ENCODE data around the gene MEF2A.
"Not testable (repeated sequence)": the region's sequence is repeated elsewhere in the genome, so short reads cannot be mapped to it uniquely, and the experiment has no call there.

The MEF2A gene

DNA sequence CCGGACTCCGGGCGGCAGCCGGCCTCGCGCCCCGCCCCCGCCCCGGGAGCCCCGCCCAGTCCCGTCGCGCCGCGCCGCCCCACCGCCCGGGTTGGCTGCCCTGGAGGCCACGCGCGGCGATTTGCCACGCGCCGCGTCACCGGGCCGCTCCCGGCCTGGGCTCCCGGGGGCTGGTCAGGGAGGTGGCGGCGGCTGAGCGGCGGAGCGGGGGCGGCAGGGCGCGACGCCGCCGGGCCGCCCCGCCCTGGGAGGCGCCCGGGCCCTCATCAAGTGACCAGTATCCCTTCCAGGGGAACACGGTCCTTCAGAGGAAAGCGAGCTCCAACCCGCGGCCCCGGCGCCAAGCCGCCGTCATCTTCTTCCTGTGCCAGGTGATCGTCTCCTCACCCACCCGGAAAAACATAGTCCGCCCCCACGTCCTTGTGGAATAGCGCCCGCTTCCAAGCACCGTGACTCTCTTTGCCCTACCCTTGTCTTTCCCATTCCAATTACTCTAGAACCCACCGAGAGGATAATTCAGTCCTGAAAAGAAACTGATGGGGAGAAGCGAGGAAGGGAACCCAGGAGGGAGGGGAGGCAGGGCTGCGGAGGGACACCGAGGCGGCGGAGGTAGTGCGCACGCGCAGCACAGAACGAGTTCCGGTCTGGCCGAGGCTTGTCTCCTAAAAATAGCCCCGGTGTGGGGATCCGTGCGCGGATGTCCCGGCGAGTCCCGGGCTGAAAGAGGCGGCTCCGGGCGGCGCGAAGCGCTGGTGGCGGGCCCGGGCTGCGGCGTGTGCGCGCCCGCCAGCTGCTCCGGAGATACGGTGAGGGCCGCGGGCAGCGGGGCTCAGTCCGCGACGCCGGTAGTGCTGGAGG, at the start of gene MEF2A:
Gene MEF2A (plus strand): TSS at position 686 of the 858 bp plus-strand sequence. CDS start 67,136 bp downstream, outside the sequence.
- peak; percentile 96 for DNase-seq

DNA sequence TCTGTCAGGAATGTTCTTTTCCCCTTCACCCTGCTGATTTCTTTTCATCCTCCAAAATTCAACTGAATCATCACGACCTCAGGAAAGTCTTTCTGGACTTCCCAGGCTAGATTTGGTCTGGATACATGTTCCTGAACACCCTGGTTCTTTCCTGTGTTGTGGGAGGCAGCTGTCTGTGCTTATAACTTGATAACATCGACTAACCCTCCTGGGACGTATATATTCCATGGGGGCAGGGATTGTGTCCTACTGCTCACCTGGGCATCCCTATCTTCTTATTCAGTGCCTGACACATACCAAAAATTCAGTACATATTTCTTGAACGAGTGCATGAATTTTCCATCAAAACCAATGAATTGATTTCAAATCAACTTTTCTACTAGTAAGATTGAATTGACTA, 47.6 kb upstream of the MEF2A start:
- no peak for DNase-seq

DNA sequence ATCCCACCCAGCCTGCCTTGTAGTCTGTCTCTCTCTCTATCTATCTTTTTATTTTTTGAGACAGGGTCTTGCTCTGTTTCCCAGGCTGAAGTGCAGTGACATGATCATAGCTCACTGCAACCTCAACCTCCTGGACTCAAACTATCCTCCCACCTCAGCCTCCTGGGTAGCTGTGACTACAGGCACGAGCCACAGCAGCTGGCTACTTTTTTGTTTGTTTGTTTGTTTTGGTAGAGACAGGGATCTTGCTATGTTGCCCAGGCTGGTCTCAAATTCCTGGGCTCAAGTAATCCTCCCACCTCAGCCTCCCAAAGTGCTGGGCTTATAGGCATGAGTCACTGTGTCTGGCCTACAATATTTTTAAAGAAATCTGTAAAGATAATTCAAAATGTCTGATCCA, 46.4 kb upstream of the MEF2A start:
- DNase-seq: not testable (repeated sequence)

DNA sequence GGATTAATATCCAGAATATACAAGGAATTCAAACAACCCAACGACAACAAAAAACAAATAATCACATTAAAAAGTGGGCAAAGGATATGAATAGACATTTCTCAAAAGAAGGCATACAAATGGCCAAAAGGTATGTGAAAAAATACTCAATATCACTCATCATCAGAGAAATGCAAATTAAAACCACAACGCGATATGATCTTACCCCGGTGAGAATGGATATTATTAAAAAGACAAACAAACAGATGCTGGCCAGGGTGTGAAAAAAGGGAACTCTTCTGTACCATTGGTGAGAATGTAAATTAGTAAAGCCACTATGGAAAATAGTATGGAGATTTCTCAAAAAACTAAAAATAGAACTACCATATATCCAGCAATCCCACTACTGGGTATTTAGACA, 43.5 kb upstream of the MEF2A start:
- no peak for DNase-seq

DNA sequence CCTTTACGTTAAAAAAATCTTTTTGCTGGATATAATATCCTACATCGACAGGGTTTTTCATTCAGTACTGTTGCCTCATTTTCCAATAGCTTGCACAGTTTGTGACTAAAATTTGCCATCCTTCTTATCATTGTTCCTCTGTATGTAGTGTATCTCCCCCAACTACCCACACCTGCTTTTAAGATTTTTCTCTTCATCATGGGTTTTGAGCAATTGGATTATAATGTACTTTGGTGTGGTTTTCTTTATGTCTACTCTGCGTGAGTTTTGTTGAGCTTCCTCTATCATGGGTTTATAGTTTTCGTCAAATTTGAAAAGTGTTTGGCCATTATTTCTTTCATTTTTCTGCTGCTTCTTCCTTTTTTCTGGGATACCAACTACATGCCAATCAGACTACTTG, 39.6 kb upstream of the MEF2A start:
- no peak for DNase-seq

DNA sequence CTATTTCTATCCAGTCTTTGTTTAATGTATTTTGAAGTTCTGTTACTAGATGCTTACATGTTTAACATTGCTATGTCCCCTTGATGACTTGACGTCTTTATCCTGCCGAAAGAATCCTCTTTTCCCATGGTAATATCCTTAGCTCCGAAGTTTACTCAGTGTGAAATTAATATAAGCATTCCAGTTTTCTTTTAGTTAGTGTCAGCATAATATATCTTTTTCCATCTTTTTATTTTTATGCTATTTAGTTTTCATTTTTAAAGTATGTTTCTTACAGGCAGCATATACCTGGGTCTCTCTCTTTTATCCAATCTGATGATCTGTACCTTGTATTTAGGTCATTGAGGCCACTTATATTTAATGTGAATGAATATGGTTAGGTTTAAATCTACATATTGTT, 39.1 kb upstream of the MEF2A start:
- no peak for DNase-seq

DNA sequence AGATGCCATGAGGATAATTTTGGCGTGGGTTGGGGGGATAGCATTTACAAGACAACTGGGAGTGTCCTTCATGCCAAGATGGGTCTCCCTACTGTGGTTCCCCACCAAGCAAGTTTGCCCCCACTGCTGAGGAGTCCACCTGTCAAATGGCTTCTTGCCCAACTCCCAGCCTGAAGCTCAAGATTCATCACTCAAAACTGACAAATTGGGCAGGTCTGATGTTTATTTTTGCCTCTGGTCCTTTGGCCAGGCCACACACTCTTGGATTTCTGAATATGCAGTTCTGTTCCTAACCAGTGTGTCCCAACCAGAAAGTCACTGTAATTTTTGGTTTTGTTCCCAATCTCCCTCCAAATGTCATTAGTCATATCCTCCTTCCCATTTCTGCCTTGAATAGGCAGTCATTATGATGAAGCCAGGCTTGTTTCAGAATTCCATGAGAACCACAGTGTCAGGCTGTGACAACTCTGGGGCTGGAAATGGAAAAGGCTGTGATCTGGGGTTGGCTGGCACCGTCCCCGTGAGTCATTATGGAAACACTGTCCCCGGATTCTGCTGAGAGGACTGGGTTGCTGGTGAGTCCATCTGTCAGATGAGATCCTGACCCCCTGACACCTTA, 29.3 kb upstream of the MEF2A start:
- DNase-seq: peak; percentile 65

DNA sequence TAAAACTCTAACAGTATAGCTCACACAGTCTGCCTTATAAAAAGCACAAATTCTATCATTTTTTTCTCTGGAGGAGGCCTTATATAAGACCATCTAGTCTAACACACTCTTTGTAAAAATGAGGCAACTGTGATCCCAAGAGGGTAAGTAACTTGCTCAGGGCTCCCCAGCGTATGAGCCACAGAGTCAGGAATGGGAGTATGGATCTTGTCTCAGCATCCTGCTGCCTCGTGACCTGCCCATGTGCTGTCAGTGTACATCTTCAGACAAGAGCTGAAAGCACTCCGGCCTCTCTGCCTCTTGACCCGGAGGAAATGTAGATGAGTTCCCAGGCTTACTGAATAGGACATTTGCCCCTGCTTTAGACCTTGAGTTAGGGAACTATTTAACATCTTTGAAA, 28.4 kb upstream of the MEF2A start:
- no peak for DNase-seq

DNA sequence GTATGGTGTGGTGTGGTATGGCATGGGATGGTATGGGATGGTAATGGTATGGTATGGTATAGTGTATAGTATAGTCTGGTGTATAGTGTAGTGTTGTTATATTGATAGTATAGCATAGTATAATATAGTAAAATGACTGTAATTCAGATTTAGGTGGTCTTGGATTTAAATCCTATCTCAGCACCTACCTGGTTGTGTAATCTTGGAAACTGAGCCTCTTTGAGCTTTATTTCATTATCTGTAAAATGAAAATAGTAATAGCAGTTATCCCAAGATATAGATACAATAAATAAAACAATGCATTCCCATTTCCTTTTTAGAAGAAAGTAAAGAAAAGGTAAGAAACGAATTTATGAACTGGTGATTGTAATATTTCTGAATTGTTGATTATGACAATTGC, 27.5 kb upstream of the MEF2A start:
- no peak for DNase-seq

DNA sequence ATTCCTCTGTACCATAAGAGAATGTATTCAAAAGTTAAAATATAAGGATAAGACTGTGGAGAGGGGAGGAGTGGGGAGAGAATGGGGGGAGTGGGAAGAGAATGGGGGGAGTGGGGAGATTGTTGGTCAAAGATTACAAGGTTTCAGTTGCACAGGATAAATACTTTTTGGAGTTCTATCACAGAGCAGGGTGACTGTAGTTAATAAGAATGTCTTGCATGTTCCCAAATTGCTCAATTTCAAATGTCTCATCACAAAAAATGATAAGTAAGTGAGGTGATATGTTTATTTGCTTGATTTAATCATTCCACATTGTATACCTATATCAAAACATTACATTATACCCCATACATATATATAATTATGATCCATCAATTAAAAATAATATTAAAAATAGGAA, 23.0 kb upstream of the MEF2A start:
- DNase-seq: no peak

DNA sequence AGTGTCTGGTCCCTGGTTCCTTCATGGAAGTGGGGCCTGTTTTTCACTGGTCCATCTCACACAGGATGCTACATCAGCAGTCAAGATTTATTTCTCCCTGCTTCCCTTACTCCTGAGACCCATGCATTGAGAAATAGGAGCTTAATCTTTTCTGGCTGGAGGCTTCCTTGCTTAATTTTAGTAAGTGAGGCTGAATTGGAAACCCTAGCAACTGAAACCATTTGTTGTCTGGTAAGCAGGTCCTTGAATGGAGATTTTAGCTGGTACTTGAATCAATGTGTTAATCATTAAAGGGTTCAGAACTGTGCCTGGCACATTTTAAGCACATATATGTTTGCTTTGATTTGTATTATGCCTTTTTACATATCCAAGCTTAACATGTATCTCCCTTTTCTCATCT, 20.2 kb upstream of the MEF2A start:
- no peak for DNase-seq

DNA sequence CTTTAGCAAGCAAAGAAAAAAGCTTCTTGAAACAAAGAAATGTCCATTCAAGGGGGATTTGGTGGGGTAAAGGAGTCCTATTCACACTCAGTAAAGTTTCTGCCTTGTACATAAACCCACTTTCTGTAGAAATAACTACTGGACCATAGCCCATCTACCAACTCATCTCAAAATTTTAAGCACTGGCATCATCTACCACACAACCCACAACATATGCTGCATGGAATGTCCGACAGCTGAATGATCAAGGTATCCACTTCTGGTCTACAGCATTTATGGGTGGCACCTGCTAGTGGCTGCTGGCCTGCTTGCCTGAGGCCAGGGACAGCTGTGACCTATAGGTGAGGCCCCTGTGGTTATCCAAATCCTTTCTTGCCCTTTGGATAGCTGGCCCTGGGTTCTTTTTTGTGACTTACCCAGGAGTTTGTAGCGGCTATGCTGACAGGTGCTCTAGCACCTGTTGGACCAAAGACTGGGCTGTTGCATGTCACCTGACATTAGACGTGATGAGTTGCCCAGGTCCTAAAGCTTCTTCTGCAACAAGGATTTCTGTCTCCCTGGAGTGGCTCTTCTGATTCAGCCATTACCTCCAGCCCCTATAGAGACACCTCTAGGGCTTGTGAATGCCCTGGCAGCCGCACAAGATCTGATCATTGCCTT, 19.2 kb upstream of the MEF2A start:
- no peak for DNase-seq

DNA sequence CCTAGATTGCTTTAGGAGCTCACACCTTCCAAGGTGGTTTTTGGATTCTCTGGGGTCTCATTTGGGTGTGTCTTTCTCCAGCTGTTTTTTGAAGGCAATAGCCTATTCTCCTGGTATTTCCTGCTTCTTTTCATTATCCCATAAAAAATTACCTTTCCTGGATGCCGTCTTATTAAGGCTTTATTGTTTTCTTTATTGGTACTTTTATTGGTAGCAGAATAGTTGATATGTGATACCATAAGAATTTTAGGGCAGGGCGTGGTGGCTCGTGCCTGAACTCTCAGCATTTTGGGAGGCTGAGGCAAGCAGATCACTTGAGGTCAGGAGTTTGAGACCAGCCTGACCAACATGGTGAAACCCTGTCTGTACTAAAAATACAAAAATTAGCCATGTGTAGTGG, 18.3 kb upstream of the MEF2A start:
- no peak for DNase-seq

DNA sequence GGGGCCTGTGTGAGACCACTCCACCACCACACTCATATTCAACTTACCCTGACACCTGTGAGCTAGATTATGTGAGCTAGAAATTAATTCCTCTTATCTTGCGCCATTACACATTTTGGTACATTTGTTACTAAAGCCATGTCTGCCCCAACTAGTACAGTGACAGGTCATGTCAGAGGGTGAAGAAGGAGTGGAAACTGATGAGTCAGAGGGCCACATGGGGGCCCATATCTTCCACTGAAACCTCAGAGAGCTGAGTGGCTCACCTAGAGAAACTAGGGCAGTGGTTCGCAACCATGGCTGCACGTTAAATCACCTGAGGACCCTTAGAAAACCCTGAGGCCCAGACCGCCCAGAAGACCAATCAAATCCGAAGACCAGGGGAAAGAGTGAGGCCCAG, 15.7 kb upstream of the MEF2A start:
- DNase-seq: no peak

DNA sequence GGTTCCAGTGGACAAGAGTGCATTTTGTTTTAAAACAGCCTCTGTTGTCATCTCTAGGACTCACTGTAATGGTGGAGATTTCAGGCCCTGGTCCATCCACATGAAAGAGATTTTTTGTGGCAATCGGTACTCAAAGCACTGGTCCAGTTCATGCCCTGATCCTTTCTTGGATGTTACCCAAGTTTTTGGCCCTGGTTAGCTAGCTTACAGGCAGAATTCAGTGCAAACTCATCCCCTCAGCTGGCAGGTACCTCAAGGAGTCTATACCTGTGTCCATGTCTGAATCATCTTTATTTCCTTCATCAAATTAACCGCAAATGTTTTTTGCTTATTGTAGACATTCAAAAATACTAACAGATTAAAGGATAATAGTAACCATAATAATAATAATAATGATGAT, 13.7 kb upstream of the MEF2A start:
- DNase-seq: no peak

DNA sequence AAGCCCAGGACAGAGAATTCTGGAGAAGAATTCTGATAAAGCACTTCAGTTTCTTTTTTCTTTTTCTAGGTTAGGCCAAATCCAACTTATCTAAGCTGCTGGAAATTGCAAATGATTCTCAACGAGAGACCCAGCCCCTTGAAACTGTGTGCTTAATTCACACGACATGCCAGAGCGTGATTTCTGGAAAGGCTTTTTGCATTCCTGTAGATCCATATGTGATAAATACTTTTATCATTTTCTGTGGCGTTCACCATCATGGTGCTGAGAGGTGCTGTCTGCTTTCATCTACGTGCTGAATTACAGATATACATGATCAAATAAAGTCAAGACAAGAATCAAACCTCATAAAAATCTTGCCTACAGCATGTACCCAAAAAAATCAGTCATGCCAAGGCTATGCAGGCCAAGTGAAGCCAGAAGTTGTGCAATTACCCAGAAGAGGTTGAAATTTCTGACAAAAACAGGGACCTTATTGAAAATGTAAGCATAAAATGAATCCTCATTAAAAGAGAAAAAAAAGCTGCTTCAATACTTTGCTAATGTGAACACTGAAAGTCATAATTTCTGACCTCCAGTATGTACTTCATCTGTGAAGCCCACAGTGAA, 10.8 kb upstream of the MEF2A start:
- no peak for DNase-seq

DNA sequence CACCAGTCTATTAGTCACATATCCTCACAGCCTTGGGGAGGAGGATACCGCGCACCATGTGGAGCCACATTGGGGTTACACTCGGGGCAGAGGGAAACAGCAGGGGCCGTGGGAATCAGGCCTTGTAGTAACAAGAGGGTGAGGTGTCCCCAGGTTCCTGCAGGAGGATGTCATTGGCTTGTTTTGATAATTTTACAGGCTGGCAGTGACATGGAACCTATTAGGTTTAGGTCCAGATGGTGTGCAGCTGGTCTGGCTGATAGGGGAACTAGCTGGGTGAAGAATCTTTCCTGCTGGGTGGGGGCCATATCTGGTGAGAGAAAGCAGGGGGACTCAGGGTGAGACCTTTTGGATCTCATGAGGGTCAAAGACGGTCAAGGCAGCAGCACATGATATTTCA, 9.8 kb upstream of the MEF2A start:
- no peak for DNase-seq

DNA sequence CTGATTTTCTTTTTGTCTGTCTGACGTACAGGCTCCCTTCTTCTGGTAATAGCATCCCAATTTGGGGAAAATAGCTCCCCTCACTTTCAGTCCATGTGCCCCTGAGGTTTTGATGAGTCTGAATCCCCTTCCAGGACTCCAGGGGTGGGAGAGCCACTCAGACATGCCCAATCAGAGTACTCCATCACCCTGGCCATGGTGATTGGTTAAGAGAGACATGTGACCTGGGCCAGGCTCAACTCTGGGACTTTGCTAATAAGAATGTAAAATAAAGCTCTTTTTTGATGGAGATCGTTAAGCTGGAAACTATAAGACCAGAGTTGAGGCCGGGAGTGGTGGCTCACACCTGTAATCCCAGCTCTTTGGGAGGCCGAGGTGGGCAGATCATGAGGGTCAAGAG, 9.2 kb upstream of the MEF2A start:
- DNase-seq: no peak

DNA sequence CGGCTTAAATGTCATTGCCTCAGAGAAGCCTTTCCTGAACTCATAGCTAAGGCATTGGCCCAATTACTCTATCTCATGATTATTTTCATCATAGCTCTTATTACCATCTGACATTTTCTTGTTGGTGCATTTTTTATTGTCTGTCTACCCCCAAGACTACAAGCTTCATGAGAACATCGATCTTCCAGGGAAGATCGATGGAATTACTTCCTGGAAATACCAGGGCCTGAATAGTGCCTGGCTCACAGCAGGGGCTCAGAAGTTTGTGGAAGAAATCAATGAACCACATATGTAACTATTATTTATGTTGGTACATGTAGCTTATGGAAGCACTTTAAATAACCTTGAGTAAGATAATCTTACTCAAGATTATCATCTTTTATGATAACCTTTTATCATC, 7.7 kb upstream of the MEF2A start:
- no peak for DNase-seq

DNA sequence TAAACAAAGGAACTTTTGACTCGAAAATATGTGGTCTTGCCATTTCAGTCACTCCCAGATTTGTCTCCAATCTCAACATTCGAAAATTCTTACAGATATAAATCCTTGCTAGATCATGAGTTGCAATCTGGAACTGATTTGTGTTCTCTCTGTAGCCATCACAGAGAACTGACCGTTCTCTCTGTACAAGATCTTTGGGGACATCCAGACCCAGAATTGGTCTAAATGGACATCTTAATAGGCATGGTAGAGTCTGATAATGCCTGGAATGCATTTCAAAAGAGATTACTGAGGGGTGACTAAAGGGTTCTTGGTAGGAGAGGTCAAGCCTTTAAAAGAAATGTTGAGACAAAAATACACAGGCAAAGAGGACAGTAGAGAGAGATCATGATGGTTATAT, 7.2 kb upstream of the MEF2A start:
- no peak for DNase-seq

DNA sequence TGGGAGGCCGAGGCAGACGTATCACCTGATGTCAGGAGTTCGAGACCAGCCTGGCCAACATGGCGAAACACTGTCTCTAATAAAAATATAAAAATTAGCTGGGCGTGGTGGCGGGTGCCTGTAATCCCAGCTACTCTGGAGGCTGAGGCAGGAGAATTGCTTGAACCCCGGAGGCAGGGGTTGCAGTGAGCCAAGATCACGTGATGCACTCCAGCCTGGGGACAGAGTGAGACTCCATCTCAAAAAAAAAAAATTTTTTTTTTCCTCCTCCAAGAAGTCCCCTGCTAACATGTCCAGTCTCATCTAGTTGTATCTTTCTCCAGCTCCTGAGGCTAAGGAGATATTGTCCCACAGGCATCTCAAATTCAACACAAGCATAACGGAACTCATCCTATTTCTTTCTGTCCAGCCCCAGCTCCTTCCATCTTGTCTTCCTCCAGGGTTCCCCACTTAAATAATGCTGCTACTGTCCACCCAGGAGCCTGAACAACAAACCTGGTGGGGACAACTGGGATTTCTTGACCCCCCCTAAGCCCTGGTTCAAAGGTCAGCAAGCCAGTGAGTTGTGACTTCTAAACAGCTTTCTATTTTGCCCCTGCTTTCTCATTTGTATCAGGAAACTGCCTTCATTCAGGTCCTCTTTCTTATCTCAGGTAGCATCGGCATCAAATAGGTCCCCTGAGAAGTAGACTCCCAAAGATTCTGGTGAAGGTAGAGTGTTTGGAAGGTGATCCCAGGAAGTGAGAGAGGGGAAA, 4.1 kb upstream of the MEF2A start:
- no peak for DNase-seq

DNA sequence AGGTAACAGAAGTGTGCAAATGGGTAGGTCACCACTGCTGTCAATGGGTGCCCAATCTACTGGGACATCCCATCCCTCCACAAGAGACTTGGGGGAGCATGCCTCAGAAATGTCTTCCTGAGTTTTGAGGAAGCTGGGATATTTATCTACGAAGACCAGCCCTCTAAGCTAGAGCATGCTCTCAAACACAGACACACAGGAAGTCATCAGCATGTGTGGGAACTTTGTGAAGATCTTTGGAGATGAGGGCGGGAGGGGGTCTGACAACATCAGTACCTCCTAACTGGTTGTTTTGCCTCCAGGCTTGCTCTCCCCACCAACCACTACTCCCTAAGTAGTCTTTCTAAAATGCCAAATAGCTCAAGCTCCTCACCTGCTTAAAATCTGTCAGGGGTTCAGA, 3.5 kb upstream of the MEF2A start:
- DNase-seq: no peak

All from right hindlimb (tissue), 1 donor.